HG02870 (cell line): ENCODE data around the gene PAMR1.
"Not testable (repeated sequence)": the region's sequence is repeated elsewhere in the genome, so short reads cannot be mapped to it uniquely, and the experiment has no call there.

Experiments
- ATAC-seq: cut with Tn5 transposase; IDR thresholded peaks from one replicate; pipeline ENCODE4 v1.9.1; 2021; ENCODE audit warnings: mild to moderate bottlenecking, moderate library complexity; ENCODE audit not compliant: unreplicated experiment

Gene PAMR1

GRCh38 chr11:35525501-35526175 is at the start of gene PAMR1:
Gene PAMR1, minus strand, starts transcription at chr11:35525616. Its CDS starts 31 bp downstream, at chr11:35525585.
- no peak for ATAC-seq

- no peak for ATAC-seq
Observed at GRCh38 chr11:35571696-35572095, 46.3 kb upstream of the PAMR1 start.

- ATAC-seq, result no peak
Observed at GRCh38 chr11:35567737-35568465, 42.5 kb upstream of the PAMR1 start.

- ATAC-seq, result no peak
Observed at GRCh38 chr11:35566885-35567284, 41.5 kb upstream of the PAMR1 start.

- no peak for ATAC-seq
Observed at GRCh38 chr11:35566181-35566580, 40.8 kb upstream of the PAMR1 start.

- no peak for ATAC-seq
Observed at GRCh38 chr11:35564245-35564595, 38.8 kb upstream of the PAMR1 start.

GRCh38 chr11:35563484-35564244 is 38.2 kb upstream of the PAMR1 start:
- no peak for ATAC-seq

- ATAC-seq, result no peak
Observed at GRCh38 chr11:35559949-35560348, 34.5 kb upstream of the PAMR1 start.

- ATAC-seq, result no peak
Observed at GRCh38 chr11:35558513-35558912, 33.1 kb upstream of the PAMR1 start.

- no peak for ATAC-seq
Observed at GRCh38 chr11:35555488-35555887, 30.1 kb upstream of the PAMR1 start.

GRCh38 chr11:35554491-35555437 is 29.3 kb upstream of the PAMR1 start:
- no peak for ATAC-seq

GRCh38 chr11:35553831-35554230 is 28.4 kb upstream of the PAMR1 start:
- no peak for ATAC-seq

- ATAC-seq, result no peak
Observed at GRCh38 chr11:35553021-35553420, 27.6 kb upstream of the PAMR1 start.

GRCh38 chr11:35552616-35553015 is 27.2 kb upstream of the PAMR1 start:
- no peak for ATAC-seq

- ATAC-seq, result no peak
Observed at GRCh38 chr11:35550374-35551036, 25.1 kb upstream of the PAMR1 start.

- ATAC-seq, result no peak
Observed at GRCh38 chr11:35549787-35550186, 24.4 kb upstream of the PAMR1 start.

GRCh38 chr11:35548925-35549561 is 23.6 kb upstream of the PAMR1 start:
- no peak for ATAC-seq

GRCh38 chr11:35547995-35548394 is 22.6 kb upstream of the PAMR1 start:
- not testable (repeated sequence) for ATAC-seq

GRCh38 chr11:35546317-35546716 is 20.9 kb upstream of the PAMR1 start:
- ATAC-seq, result no peak
